Body of pancreas (tissue), 4 donors: ENCODE measurements around the gene ITPK1. TPM values are rescaled to one million over a fixed set of nuclear protein-coding genes. Genes with fewer than 3 reads are reported as not detected.
"Not testable (repeated sequence)": the region's sequence is repeated elsewhere in the genome, so short reads cannot be mapped to it uniquely, and the experiment has no call there.

Source experiments
- ATAC-seq: fragments of 150-250 bp; one replicate; pipeline ENCODE4 v1.9.1; 2016
- DNase-seq, 4 donors: peaks; one replicate each; pipeline ENCODE4 v3.0.0-alpha.2; 2019
- H3K27ac ChIP-seq, 4 donors: fragments of 200-600 bp; sonication (generic); 1 replicate in 3 of 4; 2 replicates in 1 of 4; pipeline versions ENCODE4 v1.5.1 to v1.6.1; 2016 to 2019; ENCODE audit warnings: mild to moderate bottlenecking in 1 of 4, mixed read lengths in 1 of 4, moderate library complexity in 1 of 4
- H3K27me3 ChIP-seq, 2 donors: fragments of 200-600 bp; sonication (generic); one replicate each; pipeline ENCODE4 v1.6.0; 2016; ENCODE audit warnings: mild to moderate bottlenecking in 1 of 2
- H3K36me3 ChIP-seq, 2 donors: fragments of 200-600 bp; sonication (generic); replicated peaks in 1 of 2; 2 replicates each; pipeline ENCODE4 v1.5.1; 2016; ENCODE audit warnings: low read depth in 2 of 2; ENCODE audit not compliant: insufficient read depth in 1 of 2
- H3K4me1 ChIP-seq: fragments of 200-600 bp; sonication (generic); one replicate; pipeline ENCODE4 v1.6.0; 2016
- H3K4me3 ChIP-seq, 2 donors: fragments of 200-600 bp; sonication (generic); 1 replicate in 1 of 2; 2 replicates in 1 of 2; pipeline ENCODE4 v1.5.1; 2016 to 2019
- H3K9me3 ChIP-seq, 3 donors: fragments of 200-600 bp; sonication (generic); 1 replicate in 2 of 3; 2 replicates in 1 of 3; pipeline ENCODE4 v1.5.1; 2016
- CTCF ChIP-seq, 7 experiments: fragments of 450-650 bp in 4 of 7; fragments of 200-600 bp in 3 of 7; sonication (generic) in 3 of 7; IDR thresholded peaks; one replicate each; pipeline ENCODE4 v1.5.1; 2016 to 2019; ENCODE audit warnings: antibody characterized with exemption in 7 of 7
- POLR2A ChIP-seq, 3 donors: fragments of 450-650 bp; IDR thresholded peaks; one replicate each; pipeline ENCODE4 v1.6.1; 2016; ENCODE audit warnings: antibody characterized with exemption in 3 of 3, mild to moderate bottlenecking in 2 of 3
- WGBS, 2 donors: methylation state at CpG; one replicate each; pipeline ENCODE4 v1.1.5; 2017; 5-methylcytosine and 5-hydroxymethylcytosine counted together
- intact Hi-C: fragments of 100-400 bp; cut with DNase I; formaldehyde crosslinking; loops from one replicate; pipeline ENCODE4 v1.15.1; 2023
- total RNA-seq, 2 donors: library from RNA; depleted of rRNA; stranded (reverse); fragments of >200 nt; gene quantifications; one replicate each; pipeline ENCODE4 v1.1.0, GENCODE V29; 2016

Gene ITPK1
- total RNA-seq, result 10 to 100 TPM; 30.1 to 32.6 TPM

DNA sequence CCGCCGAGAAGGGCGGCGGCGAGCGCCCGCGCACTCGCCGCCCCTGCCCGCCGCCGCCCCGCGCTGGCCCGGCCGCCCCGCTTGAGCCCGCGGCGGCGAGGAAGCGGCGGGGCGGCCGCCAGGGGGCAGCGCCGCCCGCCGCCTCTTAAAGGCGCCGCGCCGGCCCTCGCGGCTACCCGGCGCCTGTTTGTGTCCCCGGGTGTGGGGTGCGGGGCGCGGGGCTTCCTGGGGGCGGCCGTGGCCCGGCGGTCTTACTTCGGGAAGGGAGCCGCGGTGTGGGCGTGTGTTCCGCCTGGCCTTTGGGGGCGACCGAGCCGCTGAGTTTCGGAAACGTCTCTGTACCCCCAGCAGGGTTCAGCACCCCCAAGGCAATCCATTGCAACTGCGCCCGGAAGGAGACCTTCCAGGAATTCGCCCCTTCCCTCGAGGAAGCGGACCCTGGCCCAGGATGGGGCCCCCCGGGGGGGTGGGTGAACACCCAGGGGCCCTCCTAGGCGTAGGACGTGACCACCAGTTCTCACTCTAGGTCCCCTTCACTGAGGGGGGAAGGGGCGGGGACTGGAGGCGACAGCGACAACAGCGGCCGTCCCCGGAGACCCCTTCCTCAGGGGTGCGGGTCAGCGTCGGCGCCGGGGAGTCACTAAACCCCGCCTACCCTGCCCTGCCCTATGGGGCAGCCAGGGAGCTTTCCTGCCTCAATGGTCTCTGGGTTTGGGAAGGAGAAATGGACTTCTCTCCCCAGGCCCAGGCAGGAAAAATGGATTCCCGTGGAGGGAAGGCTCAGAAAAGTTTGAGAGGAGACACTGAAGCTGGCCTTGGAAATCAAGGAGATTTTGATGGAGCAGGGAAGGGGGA, at the start of gene ITPK1:
ITPK1 (minus strand) TSS at position 105 of the 855 bp plus-strand sequence. CDS start 762 bp downstream, outside the sequence.
- Histone ChIP-seq H3K27ac (peak within 1 kb of the TSS; percentile 92 to 97 (median 94)), H3K4me3 (peak within 1 kb of the TSS; percentile 64 to 76), H3K27me3 (no peaks in the 10 kb centered on the region), H3K36me3 (no peaks in the 10 kb centered on the region), H3K4me1 (peaks cover 29% of the 10 kb centered on the region), H3K9me3 (no peaks in the 10 kb centered on the region)
- TF ChIP-seq POLR2A (IDR thresholded peaks at IDR 0.05), result peak in 2 of 3 donors; percentile 23 to 25
- peak in 5 of 7 experiments; percentile 16 to 86 (median 49) for TF ChIP-seq CTCF (IDR thresholded peaks at IDR 0.05)
- ATAC-seq, result peak; percentile 79
- WGBS, 2 donors, result 0 to 2% methylated on average over 9 to 33 of the region's 77 CpGs
- DNase-seq, result peak; percentile 51 to 65 (median 54)
- intact Hi-C loops, result loop anchor here (10.0 kb wide), 1 partner anchor 59 kb away; no protein-coding TSS in a partner anchor

GRCh38 chr14:93163564-93163963, 47.8 kb upstream of the ITPK1 start:
- no peak for DNase-seq
- no peak for ATAC-seq
- H3K27me3 ChIP-seq, result no peaks in the 10 kb centered on the region
- TF ChIP-seq POLR2A (IDR thresholded peaks at IDR 0.05), result no peak
- no peak for TF ChIP-seq CTCF (IDR thresholded peaks at IDR 0.05)
- no peaks in the 10 kb centered on the region for H3K36me3 ChIP-seq
- no peak overlapping the region for H3K27ac ChIP-seq
- 56 to 65% methylated on average over 5 of the region's 5 CpGs for WGBS, 2 donors
- intact Hi-C loops, result no loop called here
- no peaks in the 10 kb centered on the region for H3K9me3 ChIP-seq
- no peak overlapping the region for H3K4me3 ChIP-seq
- H3K4me1 ChIP-seq, result peaks cover 11% of the 10 kb centered on the region

- Histone ChIP-seq H3K36me3 (no peaks in the 10 kb centered on the region), H3K27ac (no peak overlapping the region), H3K9me3 (no peaks in the 10 kb centered on the region), H3K4me1 (peaks cover 11% of the 10 kb centered on the region), H3K27me3 (no peaks in the 10 kb centered on the region), H3K4me3 (no peak overlapping the region)
- intact Hi-C loops, result no loop called here
- ATAC-seq (no peak), DNase-seq (no peak)
- 77 to 81% methylated on average over 4 of the region's 4 CpGs for WGBS, 2 donors
- no peak for TF ChIP-seq CTCF (IDR thresholded peaks at IDR 0.05)
- no peak for TF ChIP-seq POLR2A (IDR thresholded peaks at IDR 0.05)
Measured at GRCh38 chr14:93161411-93161940, 45.8 kb upstream of the ITPK1 start.

- 8 to 29% methylated on average over 4 of the region's 4 CpGs for WGBS, 2 donors
- no peak overlapping the region for H3K4me3 ChIP-seq
- no peak overlapping the region for H3K27ac ChIP-seq
- H3K4me1 ChIP-seq, result peaks cover 6% of the 10 kb centered on the region
- H3K27me3 ChIP-seq, result no peaks in the 10 kb centered on the region
- H3K9me3 ChIP-seq, result no peaks in the 10 kb centered on the region
- H3K36me3 ChIP-seq, result no peaks in the 10 kb centered on the region
- intact Hi-C loops, result no loop called here
- peak; percentile 22 to 55 (median 41) for DNase-seq
- TF ChIP-seq POLR2A (IDR thresholded peaks at IDR 0.05) (no peak), CTCF (IDR thresholded peaks at IDR 0.05) (peak; percentile 34 to 57 (median 47))
- ATAC-seq, result peak; percentile 74
Measured at GRCh38 chr14:93160353-93160801, 44.7 kb upstream of the ITPK1 start.

- H3K4me3 ChIP-seq, H3K9me3 ChIP-seq, H3K4me1 ChIP-seq, H3K36me3 ChIP-seq, H3K27ac ChIP-seq, DNase-seq, intact Hi-C loops, H3K27me3 ChIP-seq: not testable (repeated sequence)
- peak; percentile 22 for ATAC-seq
- WGBS, 2 donors, result 46 to 54% methylated on average over 5 of the region's 5 CpGs
Measured at GRCh38 chr14:93159625-93160352, 44.1 kb upstream of the ITPK1 start.

DNA sequence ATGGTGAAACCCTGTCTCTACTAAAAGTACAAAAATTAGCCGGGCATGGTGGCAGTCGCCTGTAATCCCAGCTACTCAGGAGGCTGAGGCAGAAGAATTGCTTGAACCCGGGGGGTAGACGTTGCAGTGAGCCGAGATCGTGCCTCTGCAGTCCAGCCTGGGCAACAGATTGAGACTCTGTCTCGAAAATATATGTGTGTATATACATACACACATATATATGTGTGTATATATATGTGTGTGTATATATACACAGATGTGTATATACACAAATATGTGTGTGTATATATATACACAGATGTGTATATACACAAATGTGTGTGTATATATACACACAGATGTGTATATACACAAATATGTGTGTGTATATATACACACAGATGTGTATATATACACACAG, 42.6 kb upstream of the ITPK1 start:
- intact Hi-C loops, DNase-seq, H3K27me3 ChIP-seq, H3K27ac ChIP-seq, H3K9me3 ChIP-seq, H3K4me1 ChIP-seq, ATAC-seq, H3K36me3 ChIP-seq, H3K4me3 ChIP-seq: not testable (repeated sequence)
- WGBS, 2 donors, result 86 to 89% methylated on average over 7 of the region's 7 CpGs
